Glomerular visceral epithelial cell (primary cell): ENCODE data around the gene CX3CL1.

ENCODE experiments used
- DNase-seq: peaks from one replicate; pipeline ENCODE4 v3.0.0-alpha.2; 2016; ENCODE audit errors: extremely low spot score

CX3CL1 gene

DNA sequence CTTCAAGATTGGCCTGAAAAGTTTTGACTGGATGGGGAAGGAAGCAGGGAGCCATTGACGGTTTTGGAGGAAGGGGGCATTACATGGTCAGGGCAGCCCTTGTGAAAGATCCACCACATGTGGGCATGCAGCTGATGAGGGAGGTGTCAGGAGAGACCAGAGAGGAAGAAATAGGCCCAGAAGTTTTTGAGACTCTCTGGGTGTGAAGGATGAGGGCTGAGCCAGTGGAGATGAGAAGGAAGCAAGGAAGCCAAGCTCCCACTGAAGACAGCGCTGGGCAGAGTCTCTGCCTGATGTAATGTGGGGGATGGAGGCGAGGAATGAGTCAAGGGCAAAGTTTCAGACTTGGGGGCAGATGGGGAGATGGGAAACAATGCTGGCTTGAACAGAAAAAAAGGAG, 32.8 kb downstream of the CX3CL1 start:
- no peak for DNase-seq

DNA sequence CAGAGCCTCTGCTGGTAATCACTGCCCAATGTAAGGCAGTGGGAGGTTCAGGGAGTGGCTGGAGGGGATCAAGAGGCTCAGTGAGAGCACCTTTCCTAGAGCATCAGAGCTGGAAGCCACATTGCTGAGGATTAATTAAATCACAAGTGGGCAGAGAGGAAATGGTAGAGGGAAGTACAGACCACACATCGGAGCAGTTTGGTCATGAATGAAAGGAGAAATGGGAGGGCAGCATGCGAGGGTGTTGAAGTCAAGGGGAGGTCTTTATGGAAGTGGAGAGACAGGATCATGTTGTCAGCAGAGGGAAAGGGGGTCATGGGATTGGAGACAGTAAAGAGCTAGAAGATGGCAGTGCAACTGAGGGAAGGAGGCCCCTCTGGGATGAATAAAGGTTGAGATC, 34.6 kb downstream of the CX3CL1 start:
- no peak for DNase-seq

DNA sequence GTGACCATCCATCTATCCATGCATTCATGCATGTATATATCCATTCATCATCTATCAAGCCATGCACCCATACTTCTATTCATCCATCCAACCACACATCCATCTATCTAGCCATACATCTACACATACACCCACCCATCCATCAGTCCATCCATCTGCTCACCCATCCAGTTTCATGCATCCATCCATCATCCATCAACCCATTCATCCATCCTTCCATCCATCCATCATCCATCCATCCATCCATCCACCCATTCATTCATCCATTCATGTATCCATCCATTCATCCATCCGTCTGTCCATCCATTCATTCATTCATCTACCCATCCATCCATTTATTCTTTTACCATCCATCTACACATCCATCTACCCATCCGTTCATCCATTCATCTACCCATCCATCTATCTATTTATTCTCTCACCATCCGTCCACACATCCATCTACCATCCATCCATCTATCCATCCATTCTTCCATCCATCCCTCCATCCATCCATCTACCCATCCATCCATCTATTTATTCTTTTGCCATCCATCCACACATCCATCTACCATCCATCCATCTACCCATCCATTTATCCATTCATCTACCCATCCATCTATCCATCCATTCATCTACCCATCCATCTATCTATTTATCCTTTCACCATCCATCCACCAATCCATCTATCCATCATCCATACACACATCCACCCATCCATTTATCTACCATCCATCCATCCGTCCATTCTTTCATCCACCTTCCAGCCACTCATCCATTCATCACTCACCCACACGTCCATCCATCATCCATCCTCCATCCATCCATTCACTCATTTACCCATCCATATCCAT, 35.4 kb downstream of the CX3CL1 start:
- DNase-seq, result no peak

DNA sequence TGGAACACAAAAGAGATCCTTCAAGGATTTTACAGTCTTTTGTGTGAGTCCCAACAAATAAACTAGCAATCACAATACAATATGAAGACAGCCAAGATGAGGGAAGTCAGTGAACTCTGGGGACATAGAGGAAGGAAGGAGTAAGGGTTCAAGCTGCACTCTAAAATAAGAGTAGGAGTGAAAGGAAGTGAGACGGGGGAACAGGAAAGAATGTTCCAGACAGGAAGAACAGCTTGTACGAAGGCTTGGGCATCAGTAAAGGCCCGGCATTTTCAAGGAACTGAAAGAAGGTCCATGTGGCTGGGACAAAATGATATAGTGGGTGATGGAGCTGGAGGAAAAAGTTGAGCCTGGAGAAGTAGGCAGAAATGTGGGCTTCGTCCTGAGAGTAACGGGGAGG, 36.8 kb downstream of the CX3CL1 start:
- no peak for DNase-seq

DNA sequence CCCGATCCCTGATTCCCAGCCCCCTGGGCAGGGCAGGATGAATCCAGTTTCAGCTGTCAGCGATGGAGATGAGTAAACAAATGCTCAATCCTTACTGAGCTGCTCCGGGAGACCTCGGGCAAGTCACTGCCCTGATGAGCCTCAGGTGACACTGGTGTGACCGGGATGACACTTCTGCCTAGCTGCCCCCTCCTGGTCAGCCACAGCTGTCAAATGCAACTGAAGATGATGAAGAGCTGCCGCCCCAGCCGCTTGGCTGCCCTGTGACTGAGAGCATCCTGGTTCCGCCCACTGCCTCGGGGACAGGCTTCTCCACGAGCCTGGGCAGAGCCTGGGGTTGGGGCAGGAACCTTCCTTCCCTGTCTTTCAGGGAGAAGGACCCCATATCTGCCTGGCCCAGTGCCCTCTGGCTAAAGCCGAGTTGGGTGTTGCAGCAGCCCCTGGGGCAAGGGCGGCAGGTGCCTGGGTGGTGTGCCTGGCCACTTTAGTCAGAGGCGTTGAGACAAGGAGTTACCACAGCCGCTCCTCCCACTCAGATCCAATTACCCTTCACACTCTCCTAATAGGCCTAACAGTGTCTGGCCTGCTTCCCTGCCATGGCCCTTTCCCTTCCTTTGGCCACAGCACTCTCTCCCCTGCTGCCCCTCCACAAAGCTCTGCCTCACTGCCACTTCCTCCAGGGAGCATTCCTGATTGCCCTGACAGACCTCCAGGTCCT, 37.7 kb downstream of the CX3CL1 start:
- DNase-seq, result no peak

DNA sequence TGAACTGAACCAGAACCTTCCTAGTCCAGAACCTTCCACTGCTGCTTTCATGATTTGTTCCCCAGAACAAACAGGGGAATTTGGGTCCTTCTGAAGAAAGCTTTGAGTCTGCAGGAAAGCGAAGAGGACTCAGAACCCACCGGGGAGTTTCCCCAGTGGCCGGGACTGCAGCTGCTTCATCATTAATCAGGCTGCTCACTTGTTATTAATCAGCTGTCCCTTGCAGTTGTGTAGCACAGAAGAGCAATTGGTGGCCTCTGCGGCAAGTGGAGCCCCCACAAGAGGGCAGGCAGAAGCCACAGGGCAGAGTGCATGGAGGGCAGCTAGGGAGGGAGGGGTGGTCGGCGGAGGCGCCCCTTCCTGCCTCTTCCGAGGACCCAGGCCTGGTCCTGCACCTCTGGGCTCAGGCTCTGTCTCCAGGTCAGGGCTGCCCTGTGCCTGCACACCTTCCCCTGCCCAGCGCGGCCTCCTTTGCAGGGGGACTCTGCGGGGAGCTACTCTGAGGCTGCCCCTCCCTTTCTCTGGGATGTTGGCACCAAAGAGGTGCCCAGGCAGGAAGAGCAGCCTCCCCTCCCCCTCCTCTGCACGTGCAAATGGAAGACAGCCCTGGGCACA, 39.2 kb downstream of the CX3CL1 start:
- no peak for DNase-seq

DNA sequence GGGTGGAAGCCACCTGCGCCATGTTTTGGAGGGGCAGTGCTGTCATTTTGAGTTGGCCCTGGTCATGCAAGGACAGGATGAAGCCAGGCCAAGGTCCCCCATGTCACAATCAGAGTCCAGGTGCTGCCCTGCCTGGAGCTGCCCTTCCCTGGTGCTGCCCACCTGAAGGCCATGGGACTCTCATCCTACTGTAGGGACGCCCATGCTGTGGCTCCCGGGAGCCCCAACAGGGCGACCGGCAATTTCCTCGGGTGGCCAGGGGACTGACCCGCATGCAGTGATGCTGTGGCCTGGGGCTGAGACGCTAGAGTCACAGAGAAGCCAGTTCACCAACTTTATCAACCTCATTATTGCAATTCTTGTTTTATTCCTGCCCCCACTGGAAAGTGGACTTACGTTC, 40.3 kb downstream of the CX3CL1 start:
- no peak for DNase-seq

DNA sequence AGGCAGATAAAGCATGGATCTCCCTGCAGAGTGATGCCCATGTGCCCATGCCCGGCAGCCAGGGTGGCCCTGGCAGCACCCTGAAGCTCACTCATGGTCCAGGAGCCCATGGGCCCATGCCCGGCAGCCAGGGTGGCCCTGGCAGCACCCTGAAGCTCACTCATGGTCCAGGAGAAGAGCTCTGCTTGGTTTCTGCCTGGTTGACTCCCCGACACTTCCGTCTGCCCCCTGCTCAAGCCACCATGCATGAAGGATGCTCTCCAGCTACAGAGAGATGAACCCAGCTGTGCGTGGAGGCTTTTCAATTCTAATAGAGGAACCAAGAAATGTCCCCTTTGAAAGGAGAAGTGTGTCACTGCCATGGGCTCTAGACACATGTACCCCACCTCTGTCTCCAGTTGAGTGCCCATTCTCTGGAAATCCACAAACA, 41.0 kb downstream of the CX3CL1 start:
- no peak for DNase-seq

DNA sequence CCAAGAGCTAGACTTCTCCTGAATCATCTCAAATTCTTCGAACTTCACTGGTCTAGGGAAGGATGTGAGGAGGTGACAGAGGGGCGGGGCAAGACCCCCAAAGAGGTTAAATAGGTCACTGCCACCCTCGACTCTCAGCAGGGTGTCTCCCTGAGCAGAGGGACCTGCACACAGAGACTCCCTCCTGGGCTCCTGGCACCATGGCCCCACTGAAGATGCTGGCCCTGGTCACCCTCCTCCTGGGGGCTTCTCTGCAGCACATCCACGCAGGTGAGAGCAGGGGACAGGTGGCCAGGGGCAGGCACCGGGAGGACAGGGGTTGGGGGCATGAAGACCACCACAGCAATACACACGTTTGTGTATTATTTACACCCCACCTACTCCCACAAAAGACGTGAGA, 41.4 kb downstream of the CX3CL1 start:
- no peak for DNase-seq

DNA sequence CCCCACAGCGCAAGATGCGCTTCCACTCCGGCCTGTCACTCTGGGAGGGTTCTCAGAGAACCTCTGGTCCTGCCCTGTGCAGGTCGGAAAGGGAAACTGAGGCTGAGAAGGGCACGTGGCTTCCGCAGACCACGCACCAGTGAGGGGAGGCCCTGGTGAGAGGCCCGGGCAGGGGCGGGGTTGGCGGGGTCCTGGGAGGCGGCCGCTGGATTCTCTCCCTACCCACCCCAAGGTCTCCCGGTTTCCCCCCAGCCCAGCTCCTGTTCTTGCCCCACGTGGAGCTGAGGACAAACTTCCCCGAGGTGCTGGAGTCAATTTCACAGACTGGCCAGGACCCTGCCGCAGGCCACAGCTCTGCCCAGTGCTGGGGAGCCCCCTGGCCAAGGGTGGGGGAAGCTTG, 43.8 kb downstream of the CX3CL1 start:
- DNase-seq, result no peak

DNA sequence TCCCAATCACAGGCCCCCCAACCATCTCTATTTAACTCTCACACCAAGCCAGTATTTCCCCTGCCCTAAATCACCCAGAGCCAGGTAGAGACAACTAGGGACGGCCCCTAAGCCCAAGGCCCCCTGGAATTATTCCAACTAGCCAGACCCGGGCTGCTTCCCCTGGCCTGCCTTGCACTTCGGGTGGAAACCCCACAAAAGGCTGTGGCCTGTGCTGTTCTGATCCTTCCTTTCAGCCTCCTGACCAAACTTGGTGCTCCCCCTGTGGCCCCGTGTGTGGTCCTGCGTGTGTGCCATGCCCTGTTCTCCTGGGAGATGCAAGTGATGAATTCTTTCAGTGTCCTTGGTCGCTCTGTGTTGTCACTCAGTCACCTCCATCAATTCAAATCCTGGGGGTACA, 47.2 kb downstream of the CX3CL1 start:
- DNase-seq, result no peak

DNA sequence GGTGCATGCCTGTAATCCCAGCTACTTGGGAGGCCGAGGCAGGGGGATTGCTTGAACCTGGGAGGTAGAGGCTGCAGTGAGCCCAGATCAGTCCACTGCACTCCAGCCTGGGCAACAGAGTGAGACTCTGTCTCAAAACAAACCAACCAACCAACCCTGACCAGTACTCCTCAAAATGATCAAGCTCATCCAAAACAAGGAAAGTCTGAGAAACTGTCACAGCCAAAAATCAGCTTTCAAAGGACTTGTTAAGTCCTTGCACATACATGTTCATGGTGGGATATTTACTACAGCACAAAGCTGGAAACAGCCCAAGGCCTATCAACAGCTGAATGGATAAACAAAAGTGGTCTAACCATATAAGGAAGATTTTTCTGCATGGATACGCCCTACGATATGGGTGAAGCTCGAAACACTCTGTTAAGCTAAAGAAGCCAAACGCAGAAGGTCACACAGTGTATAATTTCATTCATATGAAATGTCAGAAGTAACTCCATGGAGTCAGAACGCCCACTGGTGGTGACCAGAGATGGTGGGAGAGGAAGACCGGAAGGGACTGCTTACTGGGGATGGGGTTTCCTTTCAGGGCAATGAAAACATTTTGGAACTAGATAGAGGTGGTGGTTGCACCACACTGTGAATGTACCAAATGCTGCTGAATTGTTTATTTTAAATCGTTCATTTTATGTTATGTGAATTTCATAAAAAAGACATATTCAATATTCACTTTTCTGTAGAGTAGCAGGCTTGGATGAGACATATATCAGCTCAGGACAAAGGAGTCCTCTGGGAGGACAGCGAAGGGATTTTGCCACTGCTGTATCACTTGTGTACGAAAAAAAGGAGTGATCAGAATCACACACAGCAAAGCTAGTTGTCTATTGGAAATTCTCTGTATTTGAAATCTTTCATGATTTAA, 50.0 kb downstream of the CX3CL1 start:
- peak; percentile 50 for DNase-seq

DNA sequence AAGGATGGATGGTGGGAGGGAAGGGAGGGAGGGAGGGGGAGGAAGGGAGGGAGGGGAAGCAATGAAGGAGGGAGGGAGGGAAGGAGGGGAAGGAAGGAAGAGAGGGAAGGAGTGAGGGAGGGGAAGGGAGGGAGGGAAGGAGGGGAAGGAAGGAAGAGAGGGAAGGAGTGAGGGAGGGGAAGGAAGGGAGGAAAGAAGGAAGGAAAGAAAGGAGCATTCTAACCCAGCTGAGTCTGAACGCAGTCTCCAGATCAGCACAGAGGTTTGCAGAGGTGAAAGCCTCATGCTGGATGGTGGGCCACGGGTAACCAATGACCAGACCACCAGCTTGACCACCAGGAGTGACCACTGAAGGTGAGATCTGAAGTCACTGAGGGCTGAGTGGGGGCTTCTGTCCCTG, 50.9 kb downstream of the CX3CL1 start:
- DNase-seq, result no peak

DNA sequence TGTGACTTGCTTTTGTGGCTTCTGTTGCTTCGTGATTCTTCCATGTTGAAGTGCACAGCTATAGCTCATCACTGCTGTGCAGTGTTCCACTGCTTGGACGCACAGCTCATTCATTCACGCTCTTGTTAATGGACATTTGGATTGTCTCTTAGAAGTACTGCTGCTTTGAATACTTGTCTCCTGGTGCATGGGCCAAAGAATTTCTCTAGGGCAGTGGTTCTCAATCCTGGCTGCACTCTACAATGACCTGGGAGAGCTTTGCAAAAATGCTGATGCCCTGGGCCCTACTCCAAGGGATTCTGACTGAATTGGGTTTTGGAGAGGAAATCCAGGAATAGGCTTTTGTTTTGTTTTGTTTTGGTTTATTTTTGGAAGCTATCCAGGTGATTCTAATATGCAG, 52.3 kb downstream of the CX3CL1 start:
- DNase-seq, result no peak

DNA sequence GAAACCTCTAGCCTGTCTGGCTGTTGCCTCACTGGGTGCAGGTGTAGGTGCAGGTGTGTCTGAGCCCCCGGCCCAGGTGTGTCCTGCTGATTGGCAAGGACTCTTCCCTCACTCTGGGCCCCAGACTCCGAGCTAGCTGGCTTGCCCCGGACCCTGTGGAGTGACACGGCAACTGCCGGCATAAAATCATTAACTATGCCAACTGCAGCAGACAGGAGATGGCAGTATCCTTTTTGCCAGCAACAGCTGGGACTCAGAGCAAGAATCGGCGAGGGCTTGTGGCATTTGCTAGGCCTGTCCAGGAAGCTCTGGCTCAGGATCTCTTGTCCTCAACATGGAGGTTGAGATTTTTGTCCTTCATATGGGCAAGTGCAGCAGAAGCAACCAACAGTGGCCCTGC, 54.1 kb downstream of the CX3CL1 start:
- no peak for DNase-seq

DNA sequence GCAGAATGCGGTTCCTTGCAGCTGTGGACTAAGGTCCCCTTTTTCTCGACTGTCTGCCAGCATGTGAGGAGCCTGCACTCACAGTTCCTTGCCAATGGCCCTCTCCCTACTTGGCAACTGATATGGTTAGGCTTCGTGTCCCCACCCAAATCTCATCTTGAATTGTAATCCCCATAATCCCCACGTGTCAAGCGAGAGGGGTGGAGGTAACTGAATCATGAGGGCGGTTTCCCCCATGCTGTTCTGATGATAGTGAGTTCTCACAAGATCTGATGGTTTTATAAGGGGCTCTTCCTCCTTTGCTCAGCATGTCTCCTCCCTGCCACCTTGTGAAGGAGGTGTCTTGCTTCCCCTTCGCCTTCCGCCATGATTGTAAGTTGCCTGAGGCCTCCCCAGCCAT, 55.0 kb downstream of the CX3CL1 start:
- DNase-seq, result no peak

DNA sequence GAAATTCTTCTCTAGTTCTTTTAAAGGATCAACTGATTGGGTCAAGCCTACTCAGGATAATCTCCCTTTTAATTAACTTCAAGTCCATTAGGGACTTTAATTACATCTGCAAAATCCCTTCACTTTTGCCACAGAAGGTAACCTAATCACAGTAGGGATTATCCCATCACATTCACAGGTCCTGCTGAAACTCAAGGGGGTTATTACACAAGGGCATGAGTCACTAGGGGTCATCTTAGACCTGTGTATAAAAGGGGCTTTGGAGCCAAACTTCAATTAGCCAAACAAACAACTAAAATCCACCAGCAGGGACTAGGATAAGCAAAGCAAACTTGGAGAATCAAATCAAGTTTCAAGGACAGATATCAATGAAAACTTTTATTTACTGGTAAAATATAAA, 55.5 kb downstream of the CX3CL1 start:
- no peak for DNase-seq

DNA sequence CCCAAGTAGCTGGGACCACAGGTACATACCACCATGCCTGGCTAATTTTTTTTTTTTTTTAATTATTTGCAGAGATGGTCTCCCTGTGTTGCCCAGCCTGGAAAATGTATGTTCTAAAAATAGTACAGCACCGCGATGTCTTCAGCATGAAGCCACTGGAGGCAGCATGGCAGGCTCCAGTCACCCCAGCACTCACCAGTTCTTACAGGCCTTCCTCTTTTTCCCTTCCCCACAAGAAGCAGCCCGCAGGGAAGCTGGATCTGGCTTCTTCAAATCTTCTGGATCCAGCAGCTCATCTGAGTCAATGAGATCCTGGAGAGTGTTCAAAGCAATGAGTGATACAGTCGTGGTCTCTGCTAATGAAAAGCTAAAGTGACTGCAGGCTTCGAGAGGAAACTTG, 58.7 kb downstream of the CX3CL1 start:
- DNase-seq, result no peak

DNA sequence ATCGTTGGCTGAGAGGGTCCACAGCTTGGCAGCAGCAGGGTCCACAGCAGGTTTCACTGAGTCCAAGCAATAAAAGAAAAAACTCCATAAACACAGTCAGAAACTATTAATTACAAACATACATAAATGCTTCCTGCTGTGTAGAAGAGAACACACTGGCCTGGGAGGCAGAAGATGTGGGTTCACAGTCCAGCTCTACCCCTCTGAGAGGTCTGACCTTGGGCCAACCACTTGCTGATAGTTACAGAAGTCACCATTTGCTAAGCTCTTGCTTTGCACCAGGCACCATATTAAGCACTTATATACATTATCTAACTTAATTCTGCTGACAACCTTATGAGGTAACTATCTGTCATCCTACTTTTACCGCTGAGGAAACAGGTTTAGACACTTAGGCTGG, 60.2 kb downstream of the CX3CL1 start:
- DNase-seq, result no peak

DNA sequence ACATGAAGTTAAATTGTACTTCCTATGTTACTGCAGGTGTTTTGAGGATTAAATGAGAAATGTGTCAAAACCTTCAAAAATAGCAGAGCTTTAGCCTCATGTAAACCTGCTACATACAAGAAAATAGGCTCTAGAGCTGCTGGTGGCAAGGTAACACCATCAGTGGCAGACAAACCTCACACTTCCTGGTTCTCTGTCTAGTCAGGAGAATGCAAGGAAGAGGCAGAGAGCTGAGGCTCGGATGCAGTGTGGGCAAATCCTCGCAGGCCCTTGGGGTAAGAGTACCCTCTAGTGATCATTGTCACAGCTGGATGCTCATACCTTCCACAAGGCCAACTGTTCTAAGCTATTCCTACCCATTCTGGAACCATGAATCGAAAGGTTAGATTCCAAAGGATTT, 60.7 kb downstream of the CX3CL1 start:
- no peak for DNase-seq

DNA sequence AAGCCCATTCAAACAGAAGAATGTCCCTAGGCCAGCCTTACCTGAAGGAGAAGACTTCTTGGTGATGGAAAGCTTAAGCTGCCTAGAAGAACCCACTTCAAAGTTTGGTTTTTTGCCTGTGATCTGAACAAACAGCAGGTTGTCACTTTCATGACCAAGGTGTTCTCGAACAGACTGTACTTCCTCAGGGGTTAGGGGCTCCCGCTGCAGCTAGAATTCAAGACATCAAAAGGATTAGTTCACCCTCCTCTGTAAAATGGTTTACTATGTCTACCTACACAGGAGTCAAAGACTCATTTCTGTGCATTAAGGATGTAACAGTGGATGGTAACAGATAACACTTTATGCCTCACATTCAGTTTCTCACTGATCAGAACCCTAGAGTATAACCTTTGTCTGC, 61.7 kb downstream of the CX3CL1 start:
- DNase-seq, result no peak
